Measurements from ENCODE around the gene CBFA2T3.
A peak's percentile ranks its signal among the peaks of the same experiment; 100 is the strongest.

CBFA2T3 gene

GRCh38 chr16:88842308-88842756 is 134.7 kb downstream of the CBFA2T3 start:
- no peak for DNase-seq (ENCODE audit: low read depth, low spot score)

DNA sequence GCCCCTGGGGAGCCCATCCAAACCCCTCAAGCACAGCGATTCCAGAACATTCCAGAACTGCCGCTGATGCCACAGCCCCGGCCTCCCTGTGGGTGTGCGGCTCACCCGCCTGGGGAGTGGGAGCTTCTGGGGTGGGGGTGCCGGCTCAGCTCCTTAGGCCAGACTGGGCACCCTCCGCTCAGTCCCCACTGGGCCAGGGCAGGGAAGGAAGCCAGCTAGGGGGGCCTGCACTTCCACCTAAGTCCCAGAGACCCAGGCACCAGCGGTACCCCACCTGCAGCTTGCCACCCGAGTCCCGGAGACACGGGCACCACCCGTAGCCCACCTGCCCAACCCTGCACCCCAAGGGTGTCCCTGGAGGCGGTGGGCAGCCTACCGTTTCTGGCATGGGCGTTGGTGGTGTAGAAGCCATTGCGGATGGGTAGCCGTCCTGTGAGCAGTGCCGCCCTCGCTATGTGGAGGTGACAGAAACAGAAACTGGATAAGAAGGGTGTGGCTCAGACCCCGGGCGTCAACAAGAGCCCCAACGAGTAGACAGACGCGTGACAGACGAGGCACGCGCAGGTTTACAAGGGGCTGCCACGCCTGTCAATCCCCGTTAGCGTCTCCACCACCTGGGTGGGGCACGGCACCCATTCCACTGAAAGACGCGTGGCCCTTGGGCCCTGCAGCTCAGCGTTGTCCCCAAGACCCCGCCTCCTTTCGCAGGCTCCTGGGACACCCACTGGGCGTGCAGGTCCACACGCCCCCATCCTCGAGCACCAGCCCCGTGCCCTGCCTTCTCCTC is 135.3 kb downstream of the CBFA2T3 start:
- no peak for DNase-seq (ENCODE audit: low read depth, low spot score)

DNA sequence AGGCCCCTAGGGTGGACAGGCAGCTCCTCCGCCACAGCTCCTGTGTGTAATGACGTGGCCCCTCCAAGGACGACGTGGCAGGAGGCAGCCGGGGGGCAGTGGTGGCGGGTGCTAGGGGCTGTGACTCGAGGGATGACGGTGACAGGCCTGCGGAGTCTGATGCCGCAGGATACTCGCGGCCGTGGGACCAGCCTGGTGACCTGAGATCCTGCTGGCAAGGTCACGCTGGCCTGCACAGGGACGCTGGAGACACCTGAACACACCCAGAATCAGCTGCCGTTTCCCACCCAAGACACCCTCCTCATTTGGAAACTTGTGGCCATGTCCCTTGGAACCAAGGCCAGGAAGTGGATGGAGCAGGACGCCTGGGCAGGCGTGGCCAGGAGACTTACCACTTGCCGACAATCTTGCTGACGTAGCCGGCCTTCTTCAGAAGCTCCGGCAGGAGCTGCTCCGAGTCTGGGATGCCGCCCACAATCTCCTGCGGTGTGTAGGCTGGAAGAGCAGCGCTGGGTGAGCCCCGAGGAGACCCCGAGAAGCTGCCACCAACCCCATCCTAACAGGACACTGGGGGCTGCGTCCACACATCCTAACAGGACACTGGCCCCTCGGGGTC is 136.3 kb downstream of the CBFA2T3 start:
- no peak for DNase-seq (ENCODE audit: low read depth, low spot score)

GRCh38 chr16:88839745-88840599 is 137.0 kb downstream of the CBFA2T3 start:
- no peak for DNase-seq (ENCODE audit: low read depth, low spot score)

GRCh38 chr16:88839026-88839529 is 137.9 kb downstream of the CBFA2T3 start:
- no peak for DNase-seq (ENCODE audit: low read depth, low spot score)

DNA sequence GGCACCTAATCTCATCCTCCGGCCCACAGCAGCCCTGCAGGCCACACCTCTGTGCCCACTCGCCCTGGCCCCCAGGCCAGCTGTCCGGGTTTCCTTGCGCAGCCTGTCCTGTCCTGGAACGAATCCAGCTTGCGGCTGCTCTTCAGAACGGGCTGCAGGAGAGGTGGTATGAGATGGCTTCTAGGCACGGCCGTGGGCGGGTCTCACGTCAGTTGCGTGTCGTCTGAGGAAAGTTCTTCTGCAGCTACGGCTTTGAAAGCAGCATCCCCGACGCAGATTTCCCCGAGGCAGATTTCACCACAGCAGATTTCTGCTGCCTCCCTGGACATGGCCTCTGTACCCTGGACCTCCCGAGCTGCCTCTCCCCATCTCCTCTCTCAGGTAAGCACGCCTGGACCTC is 138.4 kb downstream of the CBFA2T3 start:
- no peak for DNase-seq (ENCODE audit: low read depth, low spot score)

DNA sequence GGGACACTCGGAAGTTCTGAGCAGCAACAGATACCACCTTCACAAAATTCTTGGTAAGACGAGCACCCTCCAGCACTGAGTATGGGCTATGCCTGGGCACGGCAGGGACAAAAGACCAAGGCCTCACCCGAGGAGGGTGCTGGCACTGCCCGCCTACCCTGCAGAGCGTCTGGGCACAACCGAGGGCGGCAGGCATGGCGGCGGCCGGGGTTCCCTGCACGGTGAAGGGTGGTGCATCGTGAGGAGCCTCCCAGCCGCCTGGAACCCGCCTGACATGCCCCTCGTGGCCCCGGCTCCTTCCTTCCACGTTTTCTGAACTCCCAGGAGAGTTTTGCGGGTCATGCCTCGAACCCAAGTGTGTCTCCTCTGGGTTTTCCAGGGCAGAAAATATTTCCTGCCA is 139.2 kb downstream of the CBFA2T3 start:
- no peak for DNase-seq (ENCODE audit: low read depth, low spot score)

DNA sequence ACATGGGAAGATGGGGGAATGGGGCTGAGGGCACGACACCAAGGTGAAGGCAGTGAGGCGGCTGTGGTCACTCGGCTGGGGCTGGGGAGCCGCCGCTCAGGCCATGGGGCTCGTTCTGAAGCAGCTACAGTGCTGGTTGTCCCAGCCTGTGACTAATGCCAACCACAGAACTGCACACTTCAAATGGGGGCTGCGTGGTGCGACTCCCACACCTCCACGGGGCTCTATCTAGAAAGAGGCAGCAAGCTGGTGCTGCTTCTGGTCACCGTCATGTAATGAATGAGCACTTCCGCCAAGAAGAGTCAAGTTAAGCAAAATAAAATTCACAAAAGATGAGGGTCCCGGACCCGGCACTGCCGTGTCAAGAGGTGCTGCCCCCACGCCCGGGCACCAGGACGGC is 140.2 kb downstream of the CBFA2T3 start:
- no peak for DNase-seq (ENCODE audit: low read depth, low spot score)

- DNase-seq (ENCODE audit: low read depth, low spot score): no peak
Observed at GRCh38 chr16:88835818-88836217, 141.2 kb downstream of the CBFA2T3 start.

DNA sequence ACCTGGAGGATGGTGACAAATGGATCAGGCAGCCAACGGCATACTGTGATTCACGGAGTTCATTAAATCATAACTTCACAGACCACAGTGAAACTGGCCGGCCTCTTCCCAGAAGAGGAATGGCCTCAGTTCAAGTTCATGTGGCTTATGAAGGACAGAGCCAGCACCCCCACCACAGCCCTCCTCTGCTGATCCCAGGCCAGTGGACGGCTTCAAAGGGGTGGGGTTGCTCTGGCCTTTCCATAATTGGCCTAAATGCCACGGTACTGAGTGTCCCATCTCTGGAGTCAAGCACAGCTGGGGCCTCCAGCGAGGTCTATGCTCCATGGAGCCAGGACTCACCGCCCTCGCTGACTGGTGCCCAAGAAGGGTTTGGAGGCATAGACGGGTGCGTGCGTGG is 141.6 kb downstream of the CBFA2T3 start:
- DNase-seq (ENCODE audit: low read depth, low spot score): peak; percentile 56

- no peak for DNase-seq (ENCODE audit: low read depth, low spot score)
Observed at GRCh38 chr16:88834670-88835069, 142.3 kb downstream of the CBFA2T3 start.

DNA sequence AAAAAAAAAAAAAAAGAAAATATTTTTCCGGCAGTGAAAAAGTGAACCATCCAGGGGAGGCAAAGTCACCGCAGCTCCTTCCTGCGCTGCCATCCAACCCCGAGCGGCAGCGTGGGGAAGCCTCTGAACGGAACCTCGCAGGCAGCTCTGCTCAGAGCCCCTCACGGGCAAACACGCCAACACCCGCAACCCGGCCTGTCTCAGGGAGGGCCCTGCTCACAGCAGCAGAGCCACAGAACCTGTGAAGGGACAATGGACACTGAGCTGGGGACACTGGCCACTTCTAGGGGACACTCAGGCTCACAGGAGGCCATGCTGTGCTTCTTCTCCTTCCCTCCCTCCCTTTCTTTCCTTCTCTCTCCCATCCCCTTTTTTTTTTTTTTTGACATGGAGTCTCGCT is 143.9 kb downstream of the CBFA2T3 start:
- no peak for DNase-seq (ENCODE audit: low read depth, low spot score)

- peak; percentile 38 for DNase-seq (ENCODE audit: low read depth, low spot score)
Observed at GRCh38 chr16:88831838-88832237, 145.2 kb downstream of the CBFA2T3 start.

- DNase-seq (ENCODE audit: low read depth, low spot score): no peak
Observed at GRCh38 chr16:88830783-88831182, 146.2 kb downstream of the CBFA2T3 start.

- no peak for DNase-seq (ENCODE audit: low read depth, low spot score)
Observed at GRCh38 chr16:88830258-88830657, 146.7 kb downstream of the CBFA2T3 start.

- DNase-seq (ENCODE audit: low read depth, low spot score): no peak
Observed at GRCh38 chr16:88828711-88829110, 148.3 kb downstream of the CBFA2T3 start.

- DNase-seq (ENCODE audit: low read depth, low spot score): no peak
Observed at GRCh38 chr16:88827727-88828126, 149.3 kb downstream of the CBFA2T3 start.

DNA sequence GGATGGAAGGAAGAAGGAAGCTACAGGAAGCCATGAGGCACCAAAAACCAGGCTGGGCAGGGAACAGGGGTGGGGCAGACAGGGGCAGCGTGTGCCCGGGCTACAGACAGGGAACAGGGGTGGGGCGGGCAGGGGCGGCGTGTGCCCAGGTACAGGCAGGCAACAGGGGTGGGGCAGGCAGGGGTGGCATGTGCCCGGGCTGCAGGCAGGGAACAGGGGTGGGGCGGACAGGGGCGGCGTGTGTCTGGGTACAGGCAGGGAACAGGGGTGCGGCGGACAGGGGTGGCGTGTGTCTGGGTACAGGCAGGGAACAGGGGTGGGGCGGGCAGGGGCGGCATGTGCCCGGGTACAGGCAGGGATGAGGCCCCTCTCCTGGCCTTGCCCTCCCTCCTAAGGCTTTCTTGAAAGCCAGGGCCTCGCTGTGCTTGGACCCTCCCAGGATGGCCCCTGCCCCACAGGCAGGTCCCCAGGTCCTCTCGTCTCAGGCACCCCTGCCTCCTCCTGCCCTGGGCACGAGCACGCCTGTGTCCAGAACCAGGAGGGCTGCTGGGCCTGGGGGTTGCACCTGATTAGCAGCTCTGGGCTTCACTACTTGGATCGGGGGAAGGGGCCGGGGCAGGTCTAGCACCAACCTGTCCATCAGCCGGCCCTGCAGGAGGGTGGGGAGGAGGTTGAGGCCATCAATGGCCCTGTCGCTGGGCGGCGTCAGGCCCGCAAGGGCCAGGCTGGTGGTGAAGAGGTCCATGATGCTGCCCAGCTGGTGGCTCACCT is 150.8 kb downstream of the CBFA2T3 start:
- DNase-seq (ENCODE audit: low read depth, low spot score): no peak

DNA sequence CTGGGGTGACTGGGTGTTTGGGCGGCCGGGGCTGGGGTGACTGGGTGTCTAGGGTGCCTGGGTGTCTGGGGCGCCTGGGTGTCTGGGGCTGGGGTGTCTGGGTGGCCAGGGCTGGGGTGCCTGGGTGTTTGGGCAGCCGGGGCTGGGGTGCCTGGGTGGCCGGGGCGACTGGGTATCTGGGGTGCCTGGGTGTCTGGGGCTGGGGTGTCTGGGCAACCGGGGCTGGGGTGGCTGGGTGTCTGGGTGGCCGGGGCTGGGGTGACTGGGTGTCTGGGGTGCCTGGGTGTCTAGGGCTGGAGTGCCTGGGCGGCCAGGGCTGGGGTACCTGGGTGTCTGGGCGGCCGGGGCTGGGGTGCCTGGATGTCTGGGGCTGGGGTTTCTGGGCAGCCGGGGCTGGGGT is 151.9 kb downstream of the CBFA2T3 start:
- no peak for DNase-seq (ENCODE audit: low read depth, low spot score)
